SKM-1 (cell line): Measurements from ENCODE around the gene PISD.

Experiments used
- DNase-seq: peaks from one replicate; lab custom pipeline; 2025; ENCODE audit not compliant: unreplicated experiment; lab: John Stamatoyannopoulos, UW

The PISD gene

GRCh38 chr22:31575190-31575589 lies 86.8 kb downstream of the PISD start:
- no peak for DNase-seq

GRCh38 chr22:31574055-31574670 lies 87.9 kb downstream of the PISD start:
- no peak for DNase-seq

GRCh38 chr22:31572939-31573338 lies 89.1 kb downstream of the PISD start:
- DNase-seq, result no peak

- DNase-seq, result no peak
These were observed 92.9 kb downstream of the PISD start for GRCh38 chr22:31569126-31569525.
